Neural cell (in vitro differentiated cells): ENCODE measurements around the gene BTN1A1.

Experiments used
- EP300 ChIP-seq: fragments of 450-650 bp; conservative IDR thresholded peaks from 2 replicates; pipeline ENCODE4 v1.6.1; 2014; ENCODE audit warnings: antibody characterized with exemption, mild to moderate bottlenecking, moderate library complexity; ENCODE audit not compliant: poor library complexity, severe bottlenecking
- POLR2AphosphoS5 ChIP-seq: IDR thresholded peaks from 2 replicates; pipeline ENCODE4 v1.6.1; 2012
- RAD21 ChIP-seq: fragments of 450-650 bp; conservative IDR thresholded peaks from 2 replicates; pipeline ENCODE4 v1.6.1; 2014; ENCODE audit warnings: antibody characterized with exemption, mild to moderate bottlenecking, moderate library complexity
- TF ChIP-seq, protein P1 (sequence below): fragments of 450-650 bp; IDR thresholded peaks from 2 replicates; pipeline ENCODE4 v1.5.1; 2014; ENCODE audit warnings: antibody characterized with exemption, mild to moderate bottlenecking, moderate library complexity; ENCODE audit not compliant: poor library complexity, severe bottlenecking
- TF ChIP-seq, protein P2 (sequence below): IDR thresholded peaks from 2 replicates; pipeline ENCODE4 v1.6.1; 2012; ENCODE audit warnings: borderline replicate concordance

DNA sequence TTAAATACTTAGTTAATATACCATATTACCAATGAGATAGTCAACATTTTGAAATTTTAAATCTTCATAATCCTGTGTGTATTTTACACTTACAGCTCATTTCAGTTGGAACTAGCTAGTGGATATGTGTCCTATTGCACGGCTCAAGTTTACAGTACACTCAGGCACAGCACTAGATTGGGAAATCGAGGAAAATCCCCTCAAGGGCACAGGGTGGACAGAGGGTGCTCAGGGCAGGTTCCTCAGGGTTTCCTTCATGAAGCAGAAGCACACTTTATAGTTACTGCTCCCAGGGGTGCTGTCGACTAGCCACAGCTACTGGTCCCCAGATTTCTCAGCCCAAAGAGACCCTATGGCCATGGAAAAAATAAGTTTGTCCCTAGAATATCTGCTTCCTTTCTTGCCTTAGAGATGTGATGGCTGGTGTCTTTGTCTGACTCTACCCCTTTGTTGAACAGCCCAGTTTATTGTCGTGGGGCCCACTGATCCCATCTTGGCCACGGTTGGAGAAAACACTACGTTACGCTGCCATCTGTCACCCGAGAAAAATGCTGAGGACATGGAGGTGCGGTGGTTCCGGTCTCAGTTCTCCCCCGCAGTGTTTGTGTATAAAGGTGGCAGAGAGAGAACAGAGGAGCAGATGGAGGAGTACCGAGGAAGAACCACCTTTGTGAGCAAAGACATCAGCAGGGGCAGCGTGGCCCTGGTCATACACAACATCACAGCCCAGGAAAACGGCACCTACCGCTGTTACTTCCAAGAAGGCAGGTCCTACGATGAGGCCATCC is 40.9 kb upstream of the BTN1A1 start:
- TF ChIP-seq POLR2AphosphoS5: no peak
- TF ChIP-seq, protein P1, sequence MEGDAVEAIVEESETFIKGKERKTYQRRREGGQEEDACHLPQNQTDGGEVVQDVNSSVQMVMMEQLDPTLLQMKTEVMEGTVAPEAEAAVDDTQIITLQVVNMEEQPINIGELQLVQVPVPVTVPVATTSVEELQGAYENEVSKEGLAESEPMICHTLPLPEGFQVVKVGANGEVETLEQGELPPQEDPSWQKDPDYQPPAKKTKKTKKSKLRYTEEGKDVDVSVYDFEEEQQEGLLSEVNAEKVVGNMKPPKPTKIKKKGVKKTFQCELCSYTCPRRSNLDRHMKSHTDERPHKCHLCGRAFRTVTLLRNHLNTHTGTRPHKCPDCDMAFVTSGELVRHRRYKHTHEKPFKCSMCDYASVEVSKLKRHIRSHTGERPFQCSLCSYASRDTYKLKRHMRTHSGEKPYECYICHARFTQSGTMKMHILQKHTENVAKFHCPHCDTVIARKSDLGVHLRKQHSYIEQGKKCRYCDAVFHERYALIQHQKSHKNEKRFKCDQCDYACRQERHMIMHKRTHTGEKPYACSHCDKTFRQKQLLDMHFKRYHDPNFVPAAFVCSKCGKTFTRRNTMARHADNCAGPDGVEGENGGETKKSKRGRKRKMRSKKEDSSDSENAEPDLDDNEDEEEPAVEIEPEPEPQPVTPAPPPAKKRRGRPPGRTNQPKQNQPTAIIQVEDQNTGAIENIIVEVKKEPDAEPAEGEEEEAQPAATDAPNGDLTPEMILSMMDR: no peak
- TF ChIP-seq, protein P2, sequence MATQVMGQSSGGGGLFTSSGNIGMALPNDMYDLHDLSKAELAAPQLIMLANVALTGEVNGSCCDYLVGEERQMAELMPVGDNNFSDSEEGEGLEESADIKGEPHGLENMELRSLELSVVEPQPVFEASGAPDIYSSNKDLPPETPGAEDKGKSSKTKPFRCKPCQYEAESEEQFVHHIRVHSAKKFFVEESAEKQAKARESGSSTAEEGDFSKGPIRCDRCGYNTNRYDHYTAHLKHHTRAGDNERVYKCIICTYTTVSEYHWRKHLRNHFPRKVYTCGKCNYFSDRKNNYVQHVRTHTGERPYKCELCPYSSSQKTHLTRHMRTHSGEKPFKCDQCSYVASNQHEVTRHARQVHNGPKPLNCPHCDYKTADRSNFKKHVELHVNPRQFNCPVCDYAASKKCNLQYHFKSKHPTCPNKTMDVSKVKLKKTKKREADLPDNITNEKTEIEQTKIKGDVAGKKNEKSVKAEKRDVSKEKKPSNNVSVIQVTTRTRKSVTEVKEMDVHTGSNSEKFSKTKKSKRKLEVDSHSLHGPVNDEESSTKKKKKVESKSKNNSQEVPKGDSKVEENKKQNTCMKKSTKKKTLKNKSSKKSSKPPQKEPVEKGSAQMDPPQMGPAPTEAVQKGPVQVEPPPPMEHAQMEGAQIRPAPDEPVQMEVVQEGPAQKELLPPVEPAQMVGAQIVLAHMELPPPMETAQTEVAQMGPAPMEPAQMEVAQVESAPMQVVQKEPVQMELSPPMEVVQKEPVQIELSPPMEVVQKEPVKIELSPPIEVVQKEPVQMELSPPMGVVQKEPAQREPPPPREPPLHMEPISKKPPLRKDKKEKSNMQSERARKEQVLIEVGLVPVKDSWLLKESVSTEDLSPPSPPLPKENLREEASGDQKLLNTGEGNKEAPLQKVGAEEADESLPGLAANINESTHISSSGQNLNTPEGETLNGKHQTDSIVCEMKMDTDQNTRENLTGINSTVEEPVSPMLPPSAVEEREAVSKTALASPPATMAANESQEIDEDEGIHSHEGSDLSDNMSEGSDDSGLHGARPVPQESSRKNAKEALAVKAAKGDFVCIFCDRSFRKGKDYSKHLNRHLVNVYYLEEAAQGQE: no peak
- no peak for TF ChIP-seq EP300
- TF ChIP-seq RAD21: no peak
